ENCODE measurements around the gene GIPC2. TPM values are rescaled to one million over a fixed set of nuclear protein-coding genes. Genes with fewer than 3 reads are reported as not detected.

The GIPC2 gene
- total and polyA plus RNA-seq, 2 donors (not counting 1 experiment from before 2014, with no cell fraction given): not detected

DNA sequence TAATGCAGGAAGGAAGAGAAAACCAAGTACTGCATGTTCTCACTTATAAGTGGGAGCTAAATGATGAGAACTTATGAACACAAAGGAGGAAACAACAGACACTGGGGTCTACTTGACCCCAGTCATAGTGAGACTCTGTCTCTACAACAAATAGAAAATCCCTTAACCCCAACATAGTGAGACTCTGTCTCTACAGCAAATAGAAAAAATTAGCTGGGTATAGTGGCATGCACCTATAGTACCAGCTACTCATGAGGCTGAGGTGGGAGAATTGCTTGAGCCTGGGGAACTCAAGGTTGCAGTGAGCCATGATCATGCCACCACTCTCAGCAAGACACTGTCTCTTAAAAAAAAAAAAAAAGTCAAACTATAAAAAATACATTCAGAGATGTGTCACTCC is 42.7 kb downstream of the GIPC2 start:
- H3K4me3 Mint-ChIP-seq: no peak overlapping the region
- Histone ChIP-seq H3K4me1 (ENCODE audit: control insufficient read depth in 2 of 2, insufficient read depth in 2 of 2, low read length in 2 of 2) (no peaks in the 10 kb centered on the region), H3K4me3 (ENCODE audit: control extremely low read depth in 1 of 5, extremely low read depth in 1 of 5, insufficient read depth in 1 of 5, low read depth in 2 of 5, low read length in 4 of 5) (no peak overlapping the region), H3K36me3 (replicated peaks in 1 of 2; ENCODE audit: control extremely low read depth in 1 of 2, control insufficient read depth in 1 of 2, extremely low read depth in 1 of 2, insufficient read depth in 2 of 2, low read length in 1 of 2) (no peaks in the 10 kb centered on the region), H2AFZ (ENCODE audit: insufficient read depth, low read depth, low read length, poor library complexity, severe bottlenecking) (no peak overlapping the region), H3K27ac (ENCODE audit: low read length in 2 of 2) (no peak overlapping the region), H3K27me3 (replicated peaks in 1 of 4; ENCODE audit: control extremely low read depth in 1 of 4, control insufficient read depth in 3 of 4, insufficient read depth in 4 of 4, low read length in 3 of 4) (no peaks in the 10 kb centered on the region), H3K79me2 (ENCODE audit: control insufficient read depth, insufficient read depth, low read length) (no peaks in the 10 kb centered on the region), H3K9me3 (ENCODE audit: control extremely low read depth in 1 of 3, control insufficient read depth in 2 of 3, insufficient read depth in 1 of 3, low read length in 2 of 3) (peaks cover 0 to 16% (median 4%) of the 10 kb centered on the region in 3 donors), H4K20me1 (ENCODE audit: control insufficient read depth, insufficient read depth, low read length, poor library complexity, severe bottlenecking) (no peaks in the 10 kb centered on the region), H3K4me2 (replicated peaks; ENCODE audit: low read depth, low read length, poor library complexity, severe bottlenecking) (no peak overlapping the region), H3K9ac (ENCODE audit: low read length) (no peak overlapping the region)
- CTCF ChIA-PET: no interaction called here
- H3K4me1 Mint-ChIP-seq: no peaks in the 10 kb centered on the region
- intact Hi-C loops (cut with micrococcal nuclease): no loop called here
- POLR2A ChIA-PET: no interaction called here
- H3K27ac Mint-ChIP-seq: no peak overlapping the region
- TF ChIP-seq EZH2 (IDR thresholded peaks at IDR 0.05; ENCODE audit: borderline replicate concordance, insufficient read depth, low read depth, low read length, poor library complexity, severe bottlenecking) (no peak), CTCF (IDR thresholded peaks at IDR 0.05) (no peak)
- H3K27me3 Mint-ChIP-seq: peaks cover 4% of the 10 kb centered on the region
- DNase-seq: no peak
- peaks cover 10% of the 10 kb centered on the region for H3K9me3 Mint-ChIP-seq (ENCODE audit: insufficient read depth)
- no peak for ATAC-seq (ENCODE audit: low read depth)

GRCh38 chr1:78089010-78089409 is 43.2 kb downstream of the GIPC2 start:
- Histone ChIP-seq H3K27me3 (replicated peaks in 1 of 4; ENCODE audit: control extremely low read depth in 1 of 4, control insufficient read depth in 3 of 4, insufficient read depth in 4 of 4, low read length in 3 of 4) (no peaks in the 10 kb centered on the region), H3K79me2 (ENCODE audit: control insufficient read depth, insufficient read depth, low read length) (no peaks in the 10 kb centered on the region), H2AFZ (ENCODE audit: insufficient read depth, low read depth, low read length, poor library complexity, severe bottlenecking) (no peak overlapping the region), H4K20me1 (ENCODE audit: control insufficient read depth, insufficient read depth, low read length, poor library complexity, severe bottlenecking) (no peaks in the 10 kb centered on the region), H3K27ac (ENCODE audit: low read length in 2 of 2) (no peak overlapping the region), H3K36me3 (replicated peaks in 1 of 2; ENCODE audit: control extremely low read depth in 1 of 2, control insufficient read depth in 1 of 2, extremely low read depth in 1 of 2, insufficient read depth in 2 of 2, low read length in 1 of 2) (no peaks in the 10 kb centered on the region), H3K4me2 (replicated peaks; ENCODE audit: low read depth, low read length, poor library complexity, severe bottlenecking) (no peak overlapping the region), H3K9ac (ENCODE audit: low read length) (no peak overlapping the region), H3K9me3 (ENCODE audit: control extremely low read depth in 1 of 3, control insufficient read depth in 2 of 3, insufficient read depth in 1 of 3, low read length in 2 of 3) (peaks cover 0 to 16% (median 4%) of the 10 kb centered on the region in 3 donors), H3K4me3 (ENCODE audit: control extremely low read depth in 1 of 5, extremely low read depth in 1 of 5, insufficient read depth in 1 of 5, low read depth in 2 of 5, low read length in 4 of 5) (no peak overlapping the region), H3K4me1 (ENCODE audit: control insufficient read depth in 2 of 2, insufficient read depth in 2 of 2, low read length in 2 of 2) (no peaks in the 10 kb centered on the region)
- CTCF ChIA-PET: no interaction called here
- Mint-ChIP-seq H3K4me3 (no peak overlapping the region), H3K27ac (no peak overlapping the region), H3K4me1 (no peaks in the 10 kb centered on the region), H3K9me3 (ENCODE audit: insufficient read depth) (peaks cover 10% of the 10 kb centered on the region), H3K27me3 (peaks cover 4% of the 10 kb centered on the region)
- POLR2A ChIA-PET: no interaction called here
- intact Hi-C loops (cut with micrococcal nuclease): no loop called here
- TF ChIP-seq CTCF (IDR thresholded peaks at IDR 0.05) (no peak), EZH2 (IDR thresholded peaks at IDR 0.05; ENCODE audit: borderline replicate concordance, insufficient read depth, low read depth, low read length, poor library complexity, severe bottlenecking) (no peak)
- WGBS (ENCODE audit: insufficient coverage): no CpG with 5 or more reads among the region's 3 CpGs
- no peak for DNase-seq
- no peak for ATAC-seq (ENCODE audit: low read depth)

Measured in B cell (primary cell).